Keratinocyte (primary cell): ENCODE measurements around the gene ADGRA3. TPM values are rescaled to one million over a fixed set of nuclear protein-coding genes. Genes with fewer than 3 reads are reported as not detected.

ENCODE experiments used
- DNase-seq: peaks from one replicate; pipeline ENCODE4 v3.0.0-alpha.2; 2011; ENCODE audit warnings: low read depth, missing footprints, low spot score
- FAIRE-seq: peaks from 2 replicates; lab custom pipeline; 2011; peaks lifted over from hg19 to GRCh38; lab: Jason Lieb, UNC
- H2AFZ ChIP-seq: 2 replicates; pipeline ENCODE4 v1.6.0; 2012; ENCODE audit warnings: low read length, control low read depth, inconsistent platforms; ENCODE audit not compliant: control insufficient read depth
- H3K27ac ChIP-seq: 2 replicates; pipeline ENCODE4 v1.5.1; 2011; ENCODE audit warnings: low read length; ENCODE audit not compliant: control insufficient read depth, insufficient read depth
- H3K27me3 ChIP-seq: 3 replicates; pipeline ENCODE4 v1.6.0; 2011; ENCODE audit warnings: low read length; ENCODE audit not compliant: control insufficient read depth, insufficient read depth; ENCODE audit errors: extremely low read depth
- H3K36me3 ChIP-seq, 2 experiments: 2 replicates in 1 of 2; 3 replicates in 1 of 2; pipeline ENCODE4 v1.5.1; 2011; ENCODE audit warnings: low read length in 2 of 2, mild to moderate bottlenecking in 1 of 2; ENCODE audit not compliant: control insufficient read depth in 2 of 2, insufficient read depth in 2 of 2; ENCODE audit errors: extremely low read depth in 1 of 2
- H3K4me1 ChIP-seq: 3 replicates; pipeline ENCODE4 v1.5.1; 2011; ENCODE audit warnings: low read length; ENCODE audit not compliant: control insufficient read depth, insufficient read depth; ENCODE audit errors: extremely low read depth
- H3K4me2 ChIP-seq: 3 replicates; pipeline ENCODE4 v1.6.0; 2011; ENCODE audit warnings: low read depth, low read length; ENCODE audit not compliant: control insufficient read depth, insufficient read depth; ENCODE audit errors: extremely low read depth
- H3K4me3 ChIP-seq, 3 experiments: fragments of 200-600 bp in 1 of 3; sonication (generic) in 1 of 3; 2 replicates in 2 of 3; 3 replicates in 1 of 3; pipeline ENCODE4 v1.5.1; 2011 to 2016; ENCODE audit warnings: low read length in 3 of 3, mild to moderate bottlenecking in 3 of 3, control low read depth in 2 of 3, inconsistent platforms in 1 of 3, low read depth in 1 of 3, mixed read lengths in 1 of 3, mixed run types in 1 of 3, moderate library complexity in 1 of 3; ENCODE audit not compliant: control insufficient read depth in 2 of 3, insufficient read depth in 2 of 3; ENCODE audit errors: extremely low read depth in 1 of 3
- H3K79me2 ChIP-seq: 2 replicates; pipeline ENCODE4 v1.6.0; 2012; ENCODE audit warnings: low read length; ENCODE audit not compliant: control insufficient read depth, insufficient read depth
- H3K9ac ChIP-seq: 3 replicates; pipeline ENCODE4 v1.6.0; 2011; ENCODE audit warnings: low read length; ENCODE audit not compliant: control insufficient read depth, insufficient read depth; ENCODE audit errors: extremely low read depth
- H3K9me1 ChIP-seq: 3 replicates; pipeline ENCODE4 v1.6.0; 2011; ENCODE audit warnings: low read length; ENCODE audit not compliant: control insufficient read depth, insufficient read depth; ENCODE audit errors: extremely low read depth
- H3K9me3 ChIP-seq: 2 replicates; pipeline ENCODE4 v1.5.1; 2012; ENCODE audit warnings: low read depth, low read length; ENCODE audit not compliant: control insufficient read depth
- H4K20me1 ChIP-seq: 3 replicates; pipeline ENCODE4 v1.6.0; 2011; ENCODE audit warnings: low read length; ENCODE audit not compliant: control insufficient read depth, insufficient read depth; ENCODE audit errors: extremely low read depth
- CTCF ChIP-seq, 3 experiments: IDR thresholded peaks in 1 of 3; conservative IDR thresholded peaks in 1 of 3; optimal IDR thresholded peaks in 1 of 3; 2 replicates in 2 of 3; 3 replicates in 1 of 3; pipeline versions ENCODE3 to v1.5.1; 2011; ENCODE audit warnings: low read length in 3 of 3, mild to moderate bottlenecking in 3 of 3, moderate library complexity in 2 of 3, control low read depth in 1 of 3, inconsistent platforms in 1 of 3; ENCODE audit not compliant: insufficient read depth in 2 of 3; ENCODE audit errors: extremely low read depth in 1 of 3
- EZH2 ChIP-seq: IDR thresholded peaks from one replicate; pipeline ENCODE4 v1.6.1; 2012; ENCODE audit warnings: inconsistent platforms, mild to moderate bottlenecking, low read length, moderate library complexity
- dilution Hi-C: fragments of 300-500 bp; cut with MboI; formaldehyde crosslinking; loops from one replicate; pipeline ENCODE4 v1.7.0; 2020; ENCODE audit warnings: low sequenced_read_pairs; ENCODE audit not compliant: extremely low pct_ligation_motif_present
- polyA minus RNA-seq, 3 experiments: library from RNA; depleted of rRNA, polyadenylated mRNA; stranded (reverse); fragments of >200 nt; gene quantifications; 1 replicate in 1 of 3; 2 replicates in 1 of 3; 3 replicates in 1 of 3; pipeline ENCODE4 v1.2.3, GENCODE V29; 2011
- polyA plus RNA-seq, 5 experiments: library from polyadenylated mRNA; depleted of rRNA in 3 of 5; stranded (reverse) in 3 of 5; stranded (forward) in 1 of 5; unstranded in 1 of 5; fragments of >200 nt; gene quantifications; 1 replicate in 1 of 5; 2 replicates in 3 of 5; 3 replicates in 1 of 5; pipeline versions ENCODE4 v1.2.1 to v1.2.3, GENCODE V29; 2011 to 2012; ENCODE audit warnings: missing spikeins in 2 of 5, low read depth in 1 of 5, low replicate concordance in 1 of 5

The ADGRA3 gene
- 35.1 to 38.7 TPM (median 36.4 TPM) in 3 replicates for polyA plus RNA-seq
- 17.7 TPM for polyA plus RNA-seq (2011; ENCODE audit: low read depth)
- polyA plus RNA-seq (2011; cell fraction: cytosol; rRNA removed) = 15.6 and 24.3 TPM in 2 replicates
- polyA plus RNA-seq (2011; cell fraction: nucleus; rRNA removed) = 61.9 and 72.5 TPM in 2 replicates
- 23.1 and 30.2 TPM in 2 replicates for polyA plus RNA-seq (2012; ENCODE audit: low replicate concordance)
- polyA minus RNA-seq = 55.7 to 129 TPM (median 90.1 TPM) in 3 replicates
- polyA minus RNA-seq (2011; cell fraction: cytosol; rRNA and poly(A)+ RNA removed) = 31.3 TPM
- polyA minus RNA-seq (2011; cell fraction: nucleus; rRNA and poly(A)+ RNA removed) = 75.0 and 117 TPM in 2 replicates

DNA sequence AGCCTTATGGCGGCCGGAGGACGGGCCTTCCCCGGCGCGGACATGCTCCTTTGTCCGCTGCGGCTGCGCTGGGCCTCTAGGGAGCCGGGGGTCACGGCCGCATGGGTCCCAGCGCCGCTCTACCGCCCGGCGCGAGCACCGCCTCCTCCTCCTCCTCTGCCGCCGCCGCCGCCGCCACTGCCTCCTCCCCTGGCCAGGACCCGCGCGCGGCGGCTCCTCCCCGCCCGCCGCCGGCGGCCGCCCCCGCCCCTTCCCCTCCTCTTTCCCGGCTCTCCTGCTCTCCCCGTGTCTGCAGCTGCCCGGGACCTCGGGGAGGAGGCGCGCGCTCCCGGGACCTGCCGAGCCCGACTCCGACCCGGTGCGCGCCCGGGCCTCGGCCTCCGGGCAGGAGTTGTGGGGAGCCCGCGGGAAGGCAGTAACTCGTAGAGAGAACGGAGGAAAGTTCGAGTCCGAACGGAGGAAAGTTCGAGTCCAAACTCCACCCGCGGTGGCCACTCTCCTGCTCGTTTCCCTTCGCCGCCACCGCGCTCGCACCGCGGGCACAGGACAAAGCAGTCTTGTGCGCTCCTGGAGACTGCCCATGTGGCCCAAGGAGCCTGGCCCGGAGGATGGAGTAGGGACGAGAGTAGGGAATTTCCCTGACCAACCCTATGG is at the start of gene ADGRA3:
Gene ADGRA3 (minus strand): TSS at position 179 of the 654 bp plus-strand sequence. CDS start 282 bp downstream, outside the sequence.
- Histone ChIP-seq H3K36me3 (no peaks in the 10 kb centered on the region), H3K9me3 (no peaks in the 10 kb centered on the region), H3K9ac (peak within 1 kb of the TSS; percentile 86), H4K20me1 (no peaks in the 10 kb centered on the region), H3K79me2 (peaks cover 43% of the 10 kb centered on the region), H2AFZ (peak within 1 kb of the TSS; percentile 72), H3K9me1 (no peaks in the 10 kb centered on the region), H3K27me3 (no peaks in the 10 kb centered on the region), H3K4me3 (peak within 1 kb of the TSS; percentile 52 to 86 (median 72)), H3K4me1 (peaks cover 9% of the 10 kb centered on the region), H3K27ac (peak within 1 kb of the TSS; percentile 77), H3K4me2 (peak within 1 kb of the TSS; percentile 75)
- TF ChIP-seq EZH2 (no peak), CTCF (optimal IDR thresholded peaks at IDR 0.05 in 1 of 3, IDR thresholded peaks at IDR 0.05 in 1 of 3, conservative IDR thresholded peaks at IDR 0.05 in 1 of 3; ENCODE audit: extremely low read depth in 1 of 3, insufficient read depth in 2 of 3, low read length in 3 of 3) (no peak)
- FAIRE-seq = no peak
- dilution Hi-C loops = no loop called here
- no peak for DNase-seq

DNA sequence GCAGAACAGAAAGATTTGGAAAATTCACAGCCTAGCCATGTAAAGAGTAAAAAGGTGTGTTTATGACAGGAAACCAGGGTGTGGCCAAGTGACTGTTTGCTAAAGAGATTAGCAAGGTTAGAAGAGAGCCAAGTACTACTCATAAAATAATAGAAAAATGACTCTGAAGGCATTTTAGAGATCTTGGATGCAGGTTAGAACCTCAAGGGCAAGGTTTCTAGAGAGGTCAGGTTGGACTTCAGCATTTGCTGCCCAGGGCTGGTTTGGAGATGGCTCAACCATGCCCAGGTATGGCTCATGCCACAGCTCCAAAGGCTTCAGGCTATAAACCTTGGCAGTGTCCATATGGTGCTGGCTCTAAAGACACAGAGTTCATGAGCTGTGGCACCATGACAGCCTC is 40.6 kb upstream of the ADGRA3 start:
- Histone ChIP-seq H2AFZ (no peak overlapping the region), H3K9ac (no peak overlapping the region), H4K20me1 (no peaks in the 10 kb centered on the region), H3K27me3 (no peaks in the 10 kb centered on the region), H3K4me3 (no peak overlapping the region), H3K79me2 (no peaks in the 10 kb centered on the region), H3K9me1 (no peaks in the 10 kb centered on the region), H3K4me2 (no peak overlapping the region), H3K4me1 (no peaks in the 10 kb centered on the region), H3K27ac (no peak overlapping the region), H3K36me3 (no peaks in the 10 kb centered on the region), H3K9me3 (no peaks in the 10 kb centered on the region)
- DNase-seq (no peak), FAIRE-seq (no peak)
- no peak for TF ChIP-seq CTCF (optimal IDR thresholded peaks at IDR 0.05 in 1 of 3, IDR thresholded peaks at IDR 0.05 in 1 of 3, conservative IDR thresholded peaks at IDR 0.05 in 1 of 3; ENCODE audit: extremely low read depth in 1 of 3, insufficient read depth in 2 of 3, low read length in 3 of 3)
- TF ChIP-seq EZH2 = no peak
- dilution Hi-C loops = no loop called here
